NCI-H1092 (cell line): ENCODE results near the gene KCNJ6.

Experiments
- DNase-seq: peaks from one replicate; lab custom pipeline; 2025; lab: John Stamatoyannopoulos, UW

Gene KCNJ6

GRCh38 chr21:37566790-37567615 lies 349.3 kb downstream of the KCNJ6 start:
- no peak for DNase-seq

GRCh38 chr21:37565530-37566223 lies 350.6 kb downstream of the KCNJ6 start:
- DNase-seq = no peak

GRCh38 chr21:37564924-37565529 lies 351.2 kb downstream of the KCNJ6 start:
- peak; percentile 22 for DNase-seq

GRCh38 chr21:37564341-37564923 lies 351.8 kb downstream of the KCNJ6 start:
- DNase-seq = peak; percentile 55

- peak; percentile 95 for DNase-seq
These were observed 352.5 kb downstream of the KCNJ6 start for GRCh38 chr21:37563641-37564340.

GRCh38 chr21:37562920-37563640 lies 353.2 kb downstream of the KCNJ6 start:
- no peak for DNase-seq

- DNase-seq = no peak
These were observed 354.0 kb downstream of the KCNJ6 start for GRCh38 chr21:37561941-37562919.

- no peak for DNase-seq
These were observed 354.8 kb downstream of the KCNJ6 start for GRCh38 chr21:37561506-37561905.

GRCh38 chr21:37560385-37560784 lies 355.9 kb downstream of the KCNJ6 start:
- no peak for DNase-seq

GRCh38 chr21:37558676-37559211 lies 357.5 kb downstream of the KCNJ6 start:
- no peak for DNase-seq
